Activated B cell treated with CpG ODN at 0.5 μM for 24 hours (primary cell): Measurements from ENCODE around the gene STUM. TPM values are rescaled to one million over a fixed set of nuclear protein-coding genes. Genes with fewer than 3 reads are reported as not detected.
"Not testable (repeated sequence)": the region's sequence is repeated elsewhere in the genome, so short reads cannot be mapped to it uniquely, and the experiment has no call there.

Source experiments
- ATAC-seq: fragments of 200-7000 bp; cut with Tn5 transposase; one replicate; pipeline ENCODE4 v1.10.0; 2021; ENCODE audit warnings: low read depth, mild to moderate bottlenecking, moderate library complexity
- CTCF ChIA-PET: fragments of 350-600 bp; sonication (Branson Sonifier 250); formaldehyde crosslinking; loops from one replicate; lab custom pipeline; 2021; ENCODE audit warnings: antibody characterized with exemption; lab: Charles Lee
- POLR2A ChIA-PET: fragments of 350-600 bp; sonication (Branson Sonifier 250); formaldehyde crosslinking; loops from one replicate; lab custom pipeline; 2021; ENCODE audit warnings: antibody characterized with exemption; lab: Charles Lee
- DNase-seq: peaks from one replicate; pipeline ENCODE4 v3.0.0; 2022
- H3K27ac Mint-ChIP-seq: one replicate; pipeline ENCODE4 v1.8.0; 2020; ENCODE audit warnings: mixed read lengths
- H3K27me3 Mint-ChIP-seq: one replicate; pipeline ENCODE4 v1.8.0; 2021; ENCODE audit warnings: mixed read lengths
- H3K36me3 Mint-ChIP-seq: one replicate; pipeline ENCODE4 v1.8.0; 2021; ENCODE audit warnings: low read depth, mixed read lengths
- H3K4me1 Mint-ChIP-seq: one replicate; pipeline ENCODE4 v1.8.0; 2021; ENCODE audit warnings: mixed read lengths
- H3K4me3 Mint-ChIP-seq: one replicate; pipeline ENCODE4 v1.8.0; 2020; ENCODE audit warnings: mild to moderate bottlenecking, mixed read lengths
- H3K9me3 Mint-ChIP-seq: one replicate; pipeline ENCODE4 v1.8.0; 2020; ENCODE audit warnings: mixed read lengths
- intact Hi-C: fragments of 100-400 bp; cut with micrococcal nuclease; formaldehyde crosslinking; loops from one replicate; pipeline ENCODE4 v1.15.1; 2024
- total RNA-seq: library from RNA; stranded (reverse); gene quantifications from 2 replicates; pipeline ENCODE4 v1.2.3, GENCODE V29; 2022
- TF ChIP-seq, protein P1 (sequence below): fragments of 200-600 bp; IDR thresholded peaks from one replicate; pipeline ENCODE4 v1.8.0; 2022; ENCODE audit warnings: antibody characterized with exemption, mild to moderate bottlenecking

Gene STUM
- total RNA-seq, 1 donor from 2014 or later: 0.33 TPM

DNA sequence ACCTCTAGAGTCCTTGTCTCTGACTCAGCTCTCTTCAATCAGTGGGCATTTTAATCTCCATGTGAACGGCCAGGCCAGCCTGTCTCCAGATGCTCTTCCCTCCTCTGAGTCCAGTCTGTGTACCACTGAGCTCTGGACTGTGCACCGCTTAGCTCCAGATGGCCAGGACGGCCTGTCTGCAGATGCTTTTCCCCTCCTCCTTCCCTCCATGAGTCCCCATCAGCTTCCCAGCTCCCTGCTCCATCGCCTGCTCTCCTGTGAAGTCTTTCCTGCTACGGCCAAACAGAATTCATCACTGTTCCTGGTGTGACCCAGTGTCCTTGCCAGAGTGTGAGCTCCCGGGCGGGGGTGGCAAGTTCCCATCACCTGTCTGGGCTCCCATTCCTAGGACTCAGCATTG is 42.0 kb downstream of the STUM start:
- Mint-ChIP-seq H3K4me1 (no peaks in the 10 kb centered on the region), H3K36me3 (no peaks in the 10 kb centered on the region), H3K4me3 (no peak overlapping the region), H3K27ac (no peak overlapping the region), H3K9me3 (no peaks in the 10 kb centered on the region), H3K27me3 (no peaks in the 10 kb centered on the region)
- intact Hi-C loops: no loop called here
- TF ChIP-seq, protein P1, sequence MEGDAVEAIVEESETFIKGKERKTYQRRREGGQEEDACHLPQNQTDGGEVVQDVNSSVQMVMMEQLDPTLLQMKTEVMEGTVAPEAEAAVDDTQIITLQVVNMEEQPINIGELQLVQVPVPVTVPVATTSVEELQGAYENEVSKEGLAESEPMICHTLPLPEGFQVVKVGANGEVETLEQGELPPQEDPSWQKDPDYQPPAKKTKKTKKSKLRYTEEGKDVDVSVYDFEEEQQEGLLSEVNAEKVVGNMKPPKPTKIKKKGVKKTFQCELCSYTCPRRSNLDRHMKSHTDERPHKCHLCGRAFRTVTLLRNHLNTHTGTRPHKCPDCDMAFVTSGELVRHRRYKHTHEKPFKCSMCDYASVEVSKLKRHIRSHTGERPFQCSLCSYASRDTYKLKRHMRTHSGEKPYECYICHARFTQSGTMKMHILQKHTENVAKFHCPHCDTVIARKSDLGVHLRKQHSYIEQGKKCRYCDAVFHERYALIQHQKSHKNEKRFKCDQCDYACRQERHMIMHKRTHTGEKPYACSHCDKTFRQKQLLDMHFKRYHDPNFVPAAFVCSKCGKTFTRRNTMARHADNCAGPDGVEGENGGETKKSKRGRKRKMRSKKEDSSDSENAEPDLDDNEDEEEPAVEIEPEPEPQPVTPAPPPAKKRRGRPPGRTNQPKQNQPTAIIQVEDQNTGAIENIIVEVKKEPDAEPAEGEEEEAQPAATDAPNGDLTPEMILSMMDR: no peak
- ATAC-seq (no peak), DNase-seq (no peak)
- ChIA-PET POLR2A (no interaction called here), CTCF (no interaction called here)

DNA sequence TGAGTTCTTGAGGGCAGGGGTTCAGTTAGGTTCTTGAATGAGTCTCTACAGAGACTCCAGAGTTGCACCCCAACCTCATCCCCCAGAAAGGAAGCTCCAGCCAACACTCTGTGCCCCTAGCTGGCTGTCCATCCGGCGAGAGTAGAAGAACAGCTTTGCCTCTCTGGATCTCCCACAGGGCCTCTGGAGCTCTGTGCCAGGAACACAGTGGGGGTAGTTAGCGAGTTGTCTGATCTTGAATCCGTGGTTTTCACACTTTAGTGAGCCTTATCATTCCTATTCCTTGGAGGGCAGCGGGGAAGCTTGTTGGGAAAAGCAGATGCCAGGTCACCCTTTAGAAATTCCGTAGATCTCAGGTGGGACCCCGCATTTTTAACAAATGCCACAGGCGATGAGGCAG is 45.0 kb downstream of the STUM start:
- TF ChIP-seq, protein P1: no peak
- Mint-ChIP-seq H3K9me3 (no peaks in the 10 kb centered on the region), H3K27me3 (no peaks in the 10 kb centered on the region), H3K4me1 (no peaks in the 10 kb centered on the region), H3K4me3 (no peak overlapping the region), H3K36me3 (no peaks in the 10 kb centered on the region), H3K27ac (no peak overlapping the region)
- no peak for ATAC-seq
- intact Hi-C loops: no loop called here
- no peak for DNase-seq
- ChIA-PET CTCF (no interaction called here), POLR2A (no interaction called here)

DNA sequence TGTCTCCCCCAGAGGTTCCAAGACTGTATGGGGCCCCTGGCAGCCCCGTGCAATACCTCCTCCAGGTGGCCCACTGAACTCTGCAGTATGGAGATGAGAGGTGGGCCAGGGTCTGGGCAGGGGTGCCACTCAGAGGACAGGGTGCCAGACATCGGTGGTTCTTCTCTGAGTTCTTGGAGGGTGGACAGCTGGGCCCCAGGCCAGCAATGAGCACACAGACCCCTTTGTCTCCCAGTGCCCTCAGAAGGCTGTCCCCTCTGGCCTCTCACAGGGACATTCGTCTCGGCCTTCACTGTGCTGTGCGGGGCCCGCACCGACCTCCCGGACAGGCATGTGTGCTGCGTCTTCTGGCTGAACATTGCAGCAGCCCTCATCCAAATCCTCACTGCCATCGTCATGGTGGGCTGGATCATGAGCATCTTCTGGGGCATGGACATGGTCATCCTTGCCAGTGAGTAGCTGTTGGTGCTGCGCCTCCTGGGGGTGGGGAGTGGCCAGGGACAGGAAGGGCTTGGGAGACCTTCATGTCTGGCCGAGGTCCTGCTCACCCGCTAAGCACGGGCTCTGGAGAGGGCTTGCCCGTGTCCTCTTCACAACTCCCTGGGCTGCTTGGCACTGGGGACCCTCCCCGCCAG is 48.1 kb downstream of the STUM start:
- DNase-seq (no peak), ATAC-seq (no peak)
- TF ChIP-seq, protein P1: no peak
- H3K9me3 Mint-ChIP-seq: no peaks in the 10 kb centered on the region
- H3K4me3 Mint-ChIP-seq: no peak overlapping the region
- ChIA-PET POLR2A (no interaction called here), CTCF (no interaction called here)
- H3K36me3 Mint-ChIP-seq: no peaks in the 10 kb centered on the region
- no peaks in the 10 kb centered on the region for H3K27me3 Mint-ChIP-seq
- no peaks in the 10 kb centered on the region for H3K4me1 Mint-ChIP-seq
- intact Hi-C loops: no loop called here
- H3K27ac Mint-ChIP-seq: no peak overlapping the region

DNA sequence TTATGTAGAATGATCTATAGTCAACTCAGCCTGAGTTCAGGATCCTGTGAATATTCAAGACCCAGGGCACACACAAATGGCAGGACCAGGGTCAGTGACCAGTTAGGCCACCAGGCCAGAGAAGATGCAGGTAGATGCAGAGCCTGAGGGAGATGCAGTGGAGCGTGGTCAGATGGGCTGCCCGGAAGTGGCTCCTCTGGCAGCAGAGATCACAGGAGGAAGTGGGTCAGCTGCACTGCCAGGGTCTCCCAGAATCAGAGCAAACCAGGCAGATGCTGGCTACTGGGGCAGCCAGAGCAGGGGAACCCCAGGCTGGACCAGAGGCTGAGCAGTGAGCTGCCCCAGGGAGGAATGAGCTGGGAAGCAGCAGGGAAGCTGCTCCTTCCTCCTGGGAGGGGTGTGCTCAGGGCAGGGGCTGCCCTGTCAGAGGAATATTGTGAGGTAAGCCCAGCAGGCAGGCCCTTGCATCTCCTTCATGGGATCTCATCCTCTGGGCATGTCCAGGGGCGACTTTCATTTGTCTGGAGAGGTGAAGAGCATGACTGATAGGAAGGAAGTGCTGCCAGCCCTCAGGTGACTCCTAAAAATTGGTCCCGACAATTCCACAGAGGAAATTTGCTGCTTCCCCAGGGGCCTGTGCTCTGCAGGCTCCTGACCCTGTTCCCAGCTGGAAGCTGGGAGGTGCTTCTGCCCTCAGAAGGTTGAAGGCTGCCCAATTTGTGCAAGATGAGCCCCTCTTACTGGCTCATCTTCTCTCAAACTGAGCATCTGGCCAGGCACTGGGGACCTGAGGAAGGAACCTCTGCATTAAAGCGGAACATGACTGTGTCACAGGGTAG is 49.3 kb downstream of the STUM start:
- CTCF ChIA-PET: no interaction called here
- H3K27me3 Mint-ChIP-seq: no peaks in the 10 kb centered on the region

DNA sequence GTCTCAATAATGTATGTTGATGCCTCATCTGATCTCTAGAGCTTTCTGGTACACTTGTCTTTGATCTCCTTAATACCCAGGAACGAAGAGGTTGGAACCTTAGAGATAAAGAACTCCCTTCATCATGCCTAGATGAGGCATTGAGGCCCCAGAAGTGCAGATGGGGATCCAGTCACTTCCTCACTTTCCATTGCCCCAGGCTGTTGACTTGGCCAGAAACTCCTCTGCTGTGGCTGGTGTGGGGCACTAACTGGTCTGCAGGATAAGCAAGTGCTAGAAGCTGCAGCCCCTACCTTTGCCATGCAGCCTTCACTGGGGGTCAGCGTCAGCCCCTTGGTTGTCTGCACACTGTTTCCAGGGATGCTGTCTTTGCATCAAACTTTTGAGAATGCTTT is 49.9 kb downstream of the STUM start:
- Mint-ChIP-seq H3K4me1 (peaks cover 3% of the 10 kb centered on the region), H3K4me3 (no peak overlapping the region), H3K9me3 (no peaks in the 10 kb centered on the region), H3K36me3 (no peaks in the 10 kb centered on the region), H3K27me3 (no peaks in the 10 kb centered on the region), H3K27ac (no peak overlapping the region)
- ATAC-seq (no peak), DNase-seq (no peak)
- POLR2A ChIA-PET: no interaction called here
- CTCF ChIA-PET: no interaction called here
- TF ChIP-seq, protein P1: no peak
- intact Hi-C loops: no loop called here

More for the DNA sequence above, 49.3 kb downstream of the STUM start:
- DNase-seq (no peak), ATAC-seq (no peak)
- TF ChIP-seq, protein P1: no peak
- Mint-ChIP-seq H3K9me3 (no peaks in the 10 kb centered on the region), H3K36me3 (no peaks in the 10 kb centered on the region), H3K4me3 (no peak overlapping the region), H3K27ac (no peak overlapping the region), H3K4me1 (no peaks in the 10 kb centered on the region)
- intact Hi-C loops: no loop called here
- POLR2A ChIA-PET: no interaction called here

DNA sequence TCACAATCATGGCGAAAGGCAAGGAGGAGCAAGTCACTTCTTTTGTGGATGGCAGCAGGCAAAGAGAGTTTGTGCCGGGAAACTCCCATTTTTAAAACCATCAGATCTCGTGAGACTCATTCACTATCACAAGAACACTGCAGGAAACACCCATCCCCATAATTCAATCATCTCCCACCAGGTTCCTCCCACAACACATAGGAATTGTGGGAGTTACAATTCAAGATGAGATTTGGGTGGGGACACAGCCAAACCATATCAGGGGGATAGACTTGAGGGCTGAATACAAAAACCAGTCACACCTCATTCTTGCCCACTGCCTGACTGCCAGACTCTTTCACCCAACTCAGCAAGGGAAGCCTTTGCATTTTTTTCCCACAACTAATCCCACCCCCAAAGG is 50.4 kb downstream of the STUM start:
- H3K4me3 Mint-ChIP-seq, POLR2A ChIA-PET, CTCF ChIA-PET, DNase-seq, H3K36me3 Mint-ChIP-seq, H3K27me3 Mint-ChIP-seq, ATAC-seq, intact Hi-C loops, H3K9me3 Mint-ChIP-seq, H3K4me1 Mint-ChIP-seq, H3K27ac Mint-ChIP-seq: not testable (repeated sequence)
